ENCODE results near the gene PPAT. TPM values are rescaled to one million over a fixed set of nuclear protein-coding genes. Genes with fewer than 3 reads are reported as not detected.

PPAT gene
- total RNA-seq, 4 donors from 2014 or later = 0.75 to 12.1 (median 4.5) TPM

DNA sequence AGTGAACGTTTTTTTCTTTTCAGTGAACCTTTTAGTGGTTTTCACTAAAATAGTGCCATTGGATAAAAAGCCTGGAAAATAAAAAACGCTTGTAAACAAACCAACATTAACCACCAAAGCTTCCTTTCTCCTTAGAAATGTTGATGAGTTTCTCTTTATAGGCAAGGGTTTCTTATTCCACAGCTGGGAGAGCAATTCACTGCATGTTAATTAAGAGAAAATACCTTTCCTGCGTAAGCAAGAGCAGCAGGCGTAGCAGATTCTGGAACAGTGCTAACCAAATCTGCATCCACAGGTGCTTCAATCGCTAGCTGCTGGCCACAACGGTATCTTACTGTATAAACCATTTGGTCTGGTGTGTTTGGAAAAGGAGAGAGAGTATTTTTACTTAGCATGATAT lies 34.9 kb downstream of the PPAT start:
- peaks cover 0 to 13% (median 4%) of the 10 kb centered on the region in 4 donors for H3K36me3 ChIP-seq
- intact Hi-C loops (cut with DNase I; ENCODE audit: low total_unique reads) (no loop called here), in situ Hi-C loops (cut with MboI; ENCODE audit: low pct_ligation_motif_present in 1 of 4, low pct_unique_long_range_greater_than_20kb in 1 of 4, low sequenced_read_pairs in 3 of 4) (no loop called here)
- H3K4me3 ChIP-seq = no peak overlapping the region
- TF ChIP-seq POLR2A (IDR thresholded peaks at IDR 0.05) = no peak
- TF ChIP-seq CTCF (IDR thresholded peaks at IDR 0.05) = no peak
- no peak for TF ChIP-seq EP300 (IDR thresholded peaks at IDR 0.05; ENCODE audit: low read depth)
- no peaks in the 10 kb centered on the region for H3K27me3 ChIP-seq
- no peaks in the 10 kb centered on the region for H3K9me3 ChIP-seq
- DNase-seq = no peak
- 85 to 92% methylated on average over 6 of the region's 6 CpGs for WGBS, 2 donors (ENCODE audit: low coverage in 1 of 2)
- no peak overlapping the region for H3K27ac ChIP-seq
- H3K4me1 ChIP-seq = no peaks in the 10 kb centered on the region

- H3K4me3 ChIP-seq = no peak overlapping the region
- H3K36me3 ChIP-seq = no peaks in the 10 kb centered on the region
- no peaks in the 10 kb centered on the region for H3K27me3 ChIP-seq
- no peak for DNase-seq
- in situ Hi-C loops (cut with MboI; ENCODE audit: low pct_ligation_motif_present in 1 of 4, low pct_unique_long_range_greater_than_20kb in 1 of 4, low sequenced_read_pairs in 3 of 4) (no loop called here), intact Hi-C loops (cut with DNase I; ENCODE audit: low total_unique reads) (no loop called here)
- WGBS, 2 donors (ENCODE audit: low coverage in 1 of 2) = 93 to 98% methylated on average over 6 to 8 of the region's 8 CpGs
- H3K9me3 ChIP-seq = no peaks in the 10 kb centered on the region
- TF ChIP-seq POLR2A (IDR thresholded peaks at IDR 0.05) (no peak), EP300 (IDR thresholded peaks at IDR 0.05; ENCODE audit: low read depth) (no peak), POLR2AphosphoS5 (IDR thresholded peaks at IDR 0.05) (no peak), CTCF (IDR thresholded peaks at IDR 0.05) (no peak)
- H3K4me1 ChIP-seq = peaks cover 5 to 19% (median 13%) of the 10 kb centered on the region in 4 donors
- H3K27ac ChIP-seq = no peak overlapping the region
Observed at GRCh38 chr4:56391270-56391669, 44.1 kb downstream of the PPAT start.

DNA sequence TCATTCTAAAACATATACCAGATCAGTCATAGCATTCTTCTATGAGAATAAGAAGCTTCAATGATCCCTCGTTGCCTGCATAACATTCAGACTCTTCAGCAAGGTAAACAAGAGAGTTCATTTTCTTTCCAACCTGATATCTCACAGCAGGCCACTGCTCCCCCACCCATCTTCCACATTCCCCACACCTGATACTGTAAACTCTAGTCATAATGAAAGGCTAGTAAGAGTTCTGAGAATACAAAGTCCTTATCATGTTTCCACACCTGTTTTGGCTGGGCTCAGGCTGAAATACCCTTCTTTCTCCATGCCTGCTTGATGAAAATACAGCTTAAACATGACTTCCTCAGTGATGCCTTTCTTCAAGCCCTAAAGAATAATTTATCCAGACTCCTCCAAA lies 45.9 kb downstream of the PPAT start:
- Histone ChIP-seq H3K27ac (no peak overlapping the region), H3K4me1 (peaks cover 9 to 24% (median 18%) of the 10 kb centered on the region in 4 donors), H3K9me3 (no peaks in the 10 kb centered on the region), H3K36me3 (no peaks in the 10 kb centered on the region), H3K4me3 (no peak overlapping the region), H3K27me3 (no peaks in the 10 kb centered on the region)
- intact Hi-C loops (cut with DNase I; ENCODE audit: low total_unique reads) (no loop called here), in situ Hi-C loops (cut with MboI; ENCODE audit: low pct_ligation_motif_present in 1 of 4, low pct_unique_long_range_greater_than_20kb in 1 of 4, low sequenced_read_pairs in 3 of 4) (no loop called here)
- no peak for TF ChIP-seq CTCF (IDR thresholded peaks at IDR 0.05)
- DNase-seq = no peak
- 35% methylated on average over 1 of the region's 1 CpG; no CpG with 5 or more reads in 1 of the 2 donors for WGBS, 2 donors (ENCODE audit: low coverage in 1 of 2)

DNA sequence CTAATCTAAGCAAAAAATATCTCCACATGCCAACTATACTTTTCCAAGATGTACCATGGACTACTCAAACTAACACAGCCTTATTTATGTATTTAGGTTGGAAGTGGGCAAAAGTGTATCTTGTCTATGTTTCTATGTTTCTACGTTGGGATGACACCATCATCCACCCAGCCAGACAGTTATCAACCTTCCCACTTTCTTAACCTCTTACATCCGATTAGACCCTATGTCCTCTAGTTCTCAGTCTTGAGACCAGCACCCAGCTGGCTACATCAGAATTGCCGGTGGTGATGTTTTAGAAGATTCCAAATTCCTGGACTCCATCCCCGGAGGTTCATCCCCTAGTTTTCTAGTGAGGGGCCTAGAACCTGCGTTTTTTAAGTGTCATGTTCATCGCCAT lies 47.1 kb downstream of the PPAT start:
- Histone ChIP-seq H3K9me3 (no peaks in the 10 kb centered on the region), H3K4me3 (peak overlapping the region; percentile 45 to 74 (median 64)), H3K27ac (peak overlapping the region; percentile 91 to 99 (median 96)), H3K36me3 (no peaks in the 10 kb centered on the region), H3K27me3 (no peaks in the 10 kb centered on the region), H3K4me1 (peaks cover 9 to 24% (median 18%) of the 10 kb centered on the region in 4 donors)
- in situ Hi-C loops (cut with MboI; ENCODE audit: low pct_ligation_motif_present in 1 of 4, low pct_unique_long_range_greater_than_20kb in 1 of 4, low sequenced_read_pairs in 3 of 4) = no loop called here
- WGBS, 2 donors (ENCODE audit: low coverage in 1 of 2) = 24 to 25% methylated on average over 6 of the region's 6 CpGs
- no peak for DNase-seq
- TF ChIP-seq POLR2A (IDR thresholded peaks at IDR 0.05) = no peak
- TF ChIP-seq POLR2AphosphoS5 (IDR thresholded peaks at IDR 0.05) = no peak
- TF ChIP-seq EP300 (IDR thresholded peaks at IDR 0.05; ENCODE audit: low read depth) = no peak
- TF ChIP-seq CTCF (IDR thresholded peaks at IDR 0.05) = no peak
- intact Hi-C loops (cut with DNase I; ENCODE audit: low total_unique reads) = no loop called here
